GM23248 (cell line): ENCODE results near the gene RAB18. TPM values are rescaled to one million over a fixed set of nuclear protein-coding genes. Genes with fewer than 3 reads are reported as not detected.

ENCODE experiments used
- DNase-seq: peaks from one replicate; pipeline ENCODE4 v3.0.0-alpha.2; 2015
- H2AFZ ChIP-seq: fragments of 200-600 bp; sonication (generic); 2 replicates; pipeline ENCODE4 v1.6.1; 2016; ENCODE audit warnings: antibody characterized with exemption
- H3F3A ChIP-seq: fragments of 200-600 bp; sonication (generic); 2 replicates; pipeline ENCODE4 v1.6.1; 2016; ENCODE audit warnings: mild to moderate bottlenecking, antibody characterized with exemption, mixed run types; ENCODE audit not compliant: insufficient read depth
- H3K27ac ChIP-seq: fragments of 200-600 bp; sonication (generic); 2 replicates; pipeline ENCODE4 v1.5.1; 2016; ENCODE audit warnings: mild to moderate bottlenecking
- H3K27me3 ChIP-seq: fragments of 200-600 bp; sonication (generic); replicated peaks from 2 replicates; pipeline ENCODE4 v1.6.1; 2016; ENCODE audit warnings: mild to moderate bottlenecking; ENCODE audit not compliant: insufficient read depth
- H3K36me3 ChIP-seq: fragments of 200-600 bp; sonication (generic); 2 replicates; pipeline ENCODE4 v1.6.1; 2016; ENCODE audit warnings: low read depth, mild to moderate bottlenecking
- H3K4me1 ChIP-seq: fragments of 200-600 bp; sonication (generic); 2 replicates; pipeline ENCODE4 v1.6.1; 2016; ENCODE audit warnings: mild to moderate bottlenecking; ENCODE audit not compliant: insufficient read depth
- H3K4me2 ChIP-seq: fragments of 200-600 bp; sonication (generic); one replicate; pipeline ENCODE4 v1.6.1; 2016; ENCODE audit warnings: mild to moderate bottlenecking; ENCODE audit not compliant: unreplicated experiment
- H3K4me3 ChIP-seq: fragments of 200-600 bp; sonication (generic); 2 replicates; pipeline ENCODE4 v1.5.1; 2016; ENCODE audit warnings: mild to moderate bottlenecking
- H3K79me2 ChIP-seq: fragments of 200-600 bp; sonication (generic); 2 replicates; pipeline ENCODE4 v1.6.1; 2016; ENCODE audit warnings: mild to moderate bottlenecking; ENCODE audit not compliant: insufficient read depth
- H3K9ac ChIP-seq: fragments of 200-600 bp; sonication (generic); 2 replicates; pipeline ENCODE4 v1.6.1; 2016; ENCODE audit warnings: mild to moderate bottlenecking
- H3K9me2 ChIP-seq: fragments of 200-600 bp; sonication (generic); 2 replicates; pipeline ENCODE4 v1.6.1; 2016; ENCODE audit warnings: mixed run types, mild to moderate bottlenecking, moderate library complexity; ENCODE audit not compliant: insufficient read depth
- H3K9me3 ChIP-seq: fragments of 200-600 bp; sonication (generic); one replicate; pipeline ENCODE4 v1.6.1; 2017; ENCODE audit warnings: low read depth
- H4K20me1 ChIP-seq: fragments of 200-600 bp; sonication (generic); 2 replicates; pipeline ENCODE4 v1.6.0; 2016; ENCODE audit not compliant: insufficient read depth
- EZH2 ChIP-seq: fragments of 200-600 bp; sonication (generic); IDR thresholded peaks from 2 replicates; pipeline ENCODE4 v1.6.1; 2018; ENCODE audit warnings: antibody characterized with exemption, mild to moderate bottlenecking; ENCODE audit not compliant: insufficient read depth, poor library complexity, severe bottlenecking
- EZH2phosphoT487 ChIP-seq: fragments of 200-600 bp; sonication (generic); IDR thresholded peaks from 2 replicates; pipeline ENCODE4 v1.6.1; 2018; ENCODE audit warnings: antibody characterized with exemption, moderate library complexity, mild to moderate bottlenecking, low read depth; ENCODE audit not compliant: insufficient read depth
- WGBS, 2 experiments: methylation state at CpG; one replicate each; pipeline ENCODE4 v1.1.6; 2015 to 2017; ENCODE audit warnings: low lambda C conversion rate in 2 of 2, low coverage in 1 of 2; ENCODE audit errors: missing lambda C conversion rate in 2 of 2; 5-methylcytosine and 5-hydroxymethylcytosine counted together
- in situ Hi-C: fragments of 300-500 bp; cut with MboI; formaldehyde crosslinking; loops from 2 replicates; pipeline ENCODE4 v1.15.0; 2020
- polyA plus RNA-seq: library from polyadenylated mRNA; unstranded; fragments of >200 nt; fragmentation: Nextera tagmentation; extraction: Ambion mirVana; gene quantifications from 2 replicates; pipeline ENCODE4 v1.2.1, GENCODE V29; 2016
- total RNA-seq: library from RNA; depleted of rRNA; stranded (reverse); fragments of >200 nt; shearing (Covaris generic); gene quantifications from 2 replicates; pipeline ENCODE4 v1.2.3, GENCODE V29; 2014

Gene RAB18
- total and polyA plus RNA-seq, 2 experiments from 2014 or later, result 57.7 to 221 TPM

DNA sequence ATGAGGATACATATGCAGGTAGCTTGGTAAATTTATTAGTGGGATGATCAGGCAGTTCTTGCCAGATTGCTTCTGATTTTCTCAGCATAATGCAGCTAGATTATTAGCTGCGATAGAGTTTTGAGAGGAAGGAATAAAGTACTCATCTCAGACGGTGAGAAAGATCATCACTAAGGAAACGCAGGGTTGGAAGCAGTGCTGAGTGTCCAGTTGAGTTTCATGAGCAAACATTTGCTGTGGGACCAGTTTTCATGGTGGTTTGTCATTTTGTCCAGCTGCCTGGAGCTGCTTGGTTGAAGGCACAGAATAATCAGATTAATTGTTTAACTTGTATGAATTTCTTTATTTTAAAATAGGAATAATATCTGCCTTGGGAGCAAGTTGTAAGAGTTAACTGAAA is 33.1 kb downstream of the RAB18 start:
- Histone ChIP-seq H3K9me2 (no peaks in the 10 kb centered on the region), H3K79me2 (peaks cover 90% of the 10 kb centered on the region), H2AFZ (no peak overlapping the region), H3K27me3 (no peaks in the 10 kb centered on the region), H3K9ac (no peak overlapping the region), H3K36me3 (peaks cover 56% of the 10 kb centered on the region), H3K9me3 (no peaks in the 10 kb centered on the region), H3K4me1 (no peaks in the 10 kb centered on the region), H3K4me3 (no peak overlapping the region), H3F3A (peaks cover 21% of the 10 kb centered on the region), H3K27ac (no peak overlapping the region), H3K4me2 (no peak overlapping the region), H4K20me1 (no peaks in the 10 kb centered on the region; the same call in 1 of the 2 replicates)
- in situ Hi-C loops, result no loop called here
- no peak for DNase-seq
- no peak for TF ChIP-seq EZH2phosphoT487
- TF ChIP-seq EZH2, result no peak
- 83 to 90% methylated on average over 3 of the region's 3 CpGs for WGBS, 2 experiments

DNA sequence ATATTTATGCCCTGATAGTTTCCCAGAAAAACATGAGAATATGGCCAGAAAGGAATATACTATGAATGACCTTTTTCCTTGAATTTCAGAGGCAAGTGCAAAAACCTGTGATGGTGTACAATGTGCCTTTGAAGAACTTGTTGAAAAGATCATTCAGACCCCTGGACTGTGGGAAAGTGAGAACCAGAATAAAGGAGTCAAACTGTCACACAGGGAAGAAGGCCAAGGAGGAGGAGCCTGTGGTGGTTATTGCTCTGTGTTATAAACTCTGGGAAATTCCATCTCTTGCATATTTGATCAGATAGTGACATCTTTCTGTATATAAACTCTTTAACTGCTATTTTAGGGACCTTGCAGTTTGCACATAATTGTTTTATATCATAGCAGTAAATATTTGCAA is 33.7 kb downstream of the RAB18 start:
- Histone ChIP-seq H3K4me1 (peaks cover 3% of the 10 kb centered on the region), H3K9me3 (no peaks in the 10 kb centered on the region), H2AFZ (no peak overlapping the region), H3K4me3 (no peak overlapping the region), H4K20me1 (no peaks in the 10 kb centered on the region; the same call in 1 of the 2 replicates), H3K4me2 (no peak overlapping the region), H3K9ac (no peak overlapping the region), H3K27me3 (no peaks in the 10 kb centered on the region), H3K36me3 (peaks cover 62% of the 10 kb centered on the region), H3K9me2 (no peaks in the 10 kb centered on the region), H3K79me2 (peaks cover 86% of the 10 kb centered on the region), H3F3A (peaks cover 25% of the 10 kb centered on the region), H3K27ac (no peak overlapping the region)
- TF ChIP-seq EZH2, result no peak
- DNase-seq, result no peak
- in situ Hi-C loops, result no loop called here

DNA sequence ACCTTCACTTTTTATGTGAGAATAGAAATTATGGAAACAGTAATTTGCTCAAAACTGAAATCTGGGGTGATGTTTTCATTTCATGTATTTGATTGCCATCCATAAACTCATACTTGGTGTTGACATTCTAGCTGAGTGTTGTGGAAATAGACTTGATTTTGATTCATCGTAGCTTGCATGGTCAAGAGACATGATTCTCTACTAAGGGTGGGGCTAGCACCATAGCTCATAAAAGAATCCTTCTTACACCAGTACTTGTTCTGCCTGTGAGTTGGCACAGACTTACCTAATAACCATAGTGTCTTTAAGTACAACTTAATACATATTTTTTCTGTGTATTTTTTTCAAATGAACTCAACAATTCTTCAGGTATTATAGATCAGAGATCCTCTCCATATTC is 36.6 kb downstream of the RAB18 start:
- Histone ChIP-seq H3K9ac (no peak overlapping the region), H3K27me3 (no peaks in the 10 kb centered on the region), H4K20me1 (no peaks in the 10 kb centered on the region), H3K4me1 (peaks cover 7% of the 10 kb centered on the region), H3K4me3 (no peak overlapping the region), H3K36me3 (peaks cover 57% of the 10 kb centered on the region), H3K79me2 (peaks cover 64% of the 10 kb centered on the region), H3K9me2 (no peaks in the 10 kb centered on the region), H3K27ac (no peak overlapping the region), H3F3A (peaks cover 29% of the 10 kb centered on the region), H3K4me2 (no peak overlapping the region), H2AFZ (no peak overlapping the region), H3K9me3 (no peaks in the 10 kb centered on the region)
- no peak for TF ChIP-seq EZH2phosphoT487
- TF ChIP-seq EZH2, result no peak
- DNase-seq, result no peak
- in situ Hi-C loops, result no loop called here
- 93 to 100% methylated on average over 1 of the region's 1 CpG for WGBS, 2 experiments

DNA sequence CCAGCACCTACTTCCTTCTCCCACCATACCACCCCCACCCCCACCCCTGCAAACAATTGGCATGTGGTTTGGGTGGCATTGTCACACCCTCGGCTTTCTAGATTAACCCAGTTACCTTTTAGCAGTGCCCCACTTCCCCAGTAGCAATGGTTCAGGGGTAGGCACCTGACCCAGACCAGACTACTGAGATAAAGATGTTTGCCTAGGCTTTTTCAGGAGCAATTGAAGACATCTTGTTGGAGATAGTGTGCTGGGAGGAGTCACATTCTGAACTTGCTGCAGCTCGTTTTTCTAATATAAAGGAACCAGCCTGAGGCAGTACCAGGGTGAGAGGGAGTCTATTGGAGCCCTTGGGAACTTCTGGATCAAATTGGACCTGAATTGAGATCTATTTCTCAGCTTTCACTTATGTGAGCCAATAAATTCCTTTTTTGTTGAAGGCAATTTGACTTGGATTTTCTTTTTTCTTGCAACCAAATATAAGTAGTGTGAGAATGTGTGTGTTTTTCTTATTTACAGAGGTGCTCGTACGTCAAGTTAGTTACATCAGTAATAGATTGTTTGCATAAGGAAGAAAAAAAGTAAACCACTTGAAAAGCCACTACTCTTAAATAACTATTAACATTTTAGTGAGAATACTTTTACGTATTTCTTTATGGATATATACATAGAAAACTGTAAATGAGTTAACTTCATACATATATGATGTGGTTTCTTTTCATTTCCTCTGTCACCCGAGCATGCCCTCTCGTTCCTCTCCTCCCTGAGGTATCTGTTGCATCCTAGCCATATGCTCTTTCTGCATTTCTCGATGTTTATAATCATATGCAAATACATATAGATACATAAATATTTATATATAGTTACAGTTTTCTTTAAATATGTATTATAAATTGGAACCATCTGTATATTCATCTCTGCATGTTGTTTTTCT is 38.0 kb downstream of the RAB18 start:
- Histone ChIP-seq H3K9ac (no peak overlapping the region), H3K9me2 (no peaks in the 10 kb centered on the region), H3K27me3 (no peaks in the 10 kb centered on the region), H2AFZ (no peak overlapping the region), H3K36me3 (peaks cover 53% of the 10 kb centered on the region), H3K4me2 (peak overlapping the region; percentile 24), H3K4me1 (peaks cover 7% of the 10 kb centered on the region), H3K9me3 (no peaks in the 10 kb centered on the region), H3K79me2 (peaks cover 50% of the 10 kb centered on the region), H3K27ac (no peak overlapping the region), H4K20me1 (no peaks in the 10 kb centered on the region), H3K4me3 (no peak overlapping the region), H3F3A (peaks cover 29% of the 10 kb centered on the region)
- no peak for DNase-seq
- in situ Hi-C loops, result no loop called here
- TF ChIP-seq EZH2phosphoT487 (no peak), EZH2 (no peak)
- 69% methylated on average over 8 of the region's 8 CpGs for WGBS, 2 experiments
